Liver (tissue), 9 donors: Measurements from ENCODE around the gene SLA2. TPM values are rescaled to one million over a fixed set of nuclear protein-coding genes. Genes with fewer than 3 reads are reported as not detected.

Experiments
- DNase-seq: peaks from one replicate; pipeline ENCODE4 v3.0.0-alpha.2; 2017; ENCODE audit warnings: low spot score
- H3K27ac ChIP-seq, 2 donors: one replicate each; pipeline ENCODE4 v1.7.0; 2013; ENCODE audit warnings: inconsistent platforms in 2 of 2, low read length in 2 of 2, control low read depth in 1 of 2, low read depth in 1 of 2, mild to moderate bottlenecking in 1 of 2
- H3K27me3 ChIP-seq, 4 donors: one replicate each; pipeline versions ENCODE4 v1.6.1 to v1.7.0; 2013; ENCODE audit warnings: low read length in 3 of 4, inconsistent platforms in 1 of 4, mild to moderate bottlenecking in 1 of 4, moderate library complexity in 1 of 4; ENCODE audit not compliant: control insufficient read depth in 4 of 4, insufficient read depth in 4 of 4
- H3K36me3 ChIP-seq, 4 donors: one replicate each; pipeline versions ENCODE4 v1.6.1 to v1.7.0; 2013; ENCODE audit warnings: low read length in 3 of 4, mild to moderate bottlenecking in 3 of 4, low read depth in 1 of 4, moderate library complexity in 1 of 4; ENCODE audit not compliant: control insufficient read depth in 4 of 4, insufficient read depth in 3 of 4
- H3K4me1 ChIP-seq, 4 donors: one replicate each; pipeline versions ENCODE4 v1.6.1 to v1.7.0; 2013; ENCODE audit warnings: low read length in 3 of 4, mild to moderate bottlenecking in 3 of 4, moderate library complexity in 1 of 4; ENCODE audit not compliant: control insufficient read depth in 4 of 4, insufficient read depth in 4 of 4
- H3K4me3 ChIP-seq, 3 donors: one replicate each; pipeline versions ENCODE4 v1.6.1 to v1.7.0; 2013; ENCODE audit warnings: low read length in 3 of 3, control low read depth in 1 of 3, low read depth in 1 of 3, mild to moderate bottlenecking in 1 of 3
- H3K9ac ChIP-seq, 2 donors: one replicate each; pipeline ENCODE4 v1.7.0; 2013; ENCODE audit warnings: low read length in 2 of 2, mild to moderate bottlenecking in 2 of 2, moderate library complexity in 2 of 2, control low read depth in 1 of 2, low read depth in 1 of 2
- H3K9me3 ChIP-seq, 4 donors: one replicate each; pipeline versions ENCODE4 v1.6.1 to v1.7.0; 2013; ENCODE audit warnings: low read length in 3 of 4; ENCODE audit not compliant: control insufficient read depth in 4 of 4
- CTCF ChIP-seq: fragments of 150-350 bp; IDR thresholded peaks from 2 replicates; pipeline ENCODE4 v1.5.1; 2017; ENCODE audit warnings: improper control_type of control experiment, low read depth, low read length; ENCODE audit not compliant: missing input control
- FOXA2 ChIP-seq: IDR thresholded peaks from 2 replicates; pipeline ENCODE4 v1.6.1; 2016; ENCODE audit warnings: antibody characterized with exemption
- GABPA ChIP-seq, 2 donors: IDR thresholded peaks in 1 of 2; conservative IDR thresholded peaks in 1 of 2; 2 replicates each; pipeline ENCODE4 v1.6.1; 2016; ENCODE audit warnings: antibody characterized with exemption in 2 of 2, mild to moderate bottlenecking in 1 of 2, moderate library complexity in 1 of 2
- HNF4A ChIP-seq, 2 donors: conservative IDR thresholded peaks; 2 replicates each; pipeline ENCODE4 v1.6.1; 2016; ENCODE audit warnings: antibody characterized with exemption in 2 of 2, mild to moderate bottlenecking in 2 of 2
- HNF4G ChIP-seq: IDR thresholded peaks from 2 replicates; pipeline ENCODE4 v1.6.1; 2016; ENCODE audit warnings: antibody characterized with exemption
- NR2F2 ChIP-seq: IDR thresholded peaks from 2 replicates; pipeline ENCODE4 v1.6.1; 2016; ENCODE audit warnings: antibody characterized with exemption
- RAD21 ChIP-seq, 2 donors: IDR thresholded peaks; 2 replicates each; pipeline ENCODE4 v1.6.1; 2016; ENCODE audit warnings: antibody characterized with exemption in 2 of 2, mild to moderate bottlenecking in 2 of 2
- REST ChIP-seq: IDR thresholded peaks from 2 replicates; pipeline ENCODE4 v1.6.1; 2016; ENCODE audit warnings: antibody characterized with exemption, mild to moderate bottlenecking
- RXRA ChIP-seq, 2 donors: IDR thresholded peaks; 2 replicates each; pipeline ENCODE4 v1.6.1; 2017 to 2018; ENCODE audit warnings: antibody characterized with exemption in 2 of 2, mild to moderate bottlenecking in 1 of 2
- SP1 ChIP-seq: IDR thresholded peaks from 2 replicates; pipeline ENCODE4 v1.6.1; 2018; ENCODE audit warnings: antibody characterized with exemption, mild to moderate bottlenecking
- TAF1 ChIP-seq: conservative IDR thresholded peaks from 2 replicates; pipeline ENCODE4 v1.6.1; 2016; ENCODE audit warnings: antibody characterized with exemption, mild to moderate bottlenecking
- YY1 ChIP-seq: IDR thresholded peaks from 2 replicates; pipeline ENCODE4 v1.6.1; 2016; ENCODE audit warnings: antibody characterized with exemption, mild to moderate bottlenecking
- WGBS: extraction: QIAGEN DNeasy Blood & Tissue Kit; methylation state at CpG from one replicate; pipeline ENCODE4 v1.1.7; 2013; 5-methylcytosine and 5-hydroxymethylcytosine counted together
- polyA plus RNA-seq, 2 donors: library from polyadenylated mRNA; stranded (reverse) in 1 of 2; unstranded in 1 of 2; fragments of 200-250 nt in 1 of 2; fragments of >200 nt in 1 of 2; fragmentation: Nextera tagmentation in 1 of 2; extraction: Ambion mirVana in 1 of 2; gene quantifications; one replicate each; pipeline versions ENCODE4 v1.2.1 to v1.2.3, GENCODE V29; 2013 to 2015
- total RNA-seq, 2 donors: library from RNA; depleted of rRNA; stranded (reverse); fragments of >200 nt; gene quantifications; one replicate each; pipeline ENCODE4 v1.2.3, GENCODE V29; 2014
- TF ChIP-seq, protein P1 (sequence below): IDR thresholded peaks from 2 replicates; pipeline ENCODE4 v1.6.1; 2016; ENCODE audit warnings: antibody characterized with exemption
- donor health status: healthy.
- donor health status: healthy.
- donor health status: healthy.
- donor health status: healthy.
- donor health status: healthy.

Gene SLA2
- total and polyA plus RNA-seq, 4 donors: 0.18 to 1.6 (median 0.41) TPM

DNA sequence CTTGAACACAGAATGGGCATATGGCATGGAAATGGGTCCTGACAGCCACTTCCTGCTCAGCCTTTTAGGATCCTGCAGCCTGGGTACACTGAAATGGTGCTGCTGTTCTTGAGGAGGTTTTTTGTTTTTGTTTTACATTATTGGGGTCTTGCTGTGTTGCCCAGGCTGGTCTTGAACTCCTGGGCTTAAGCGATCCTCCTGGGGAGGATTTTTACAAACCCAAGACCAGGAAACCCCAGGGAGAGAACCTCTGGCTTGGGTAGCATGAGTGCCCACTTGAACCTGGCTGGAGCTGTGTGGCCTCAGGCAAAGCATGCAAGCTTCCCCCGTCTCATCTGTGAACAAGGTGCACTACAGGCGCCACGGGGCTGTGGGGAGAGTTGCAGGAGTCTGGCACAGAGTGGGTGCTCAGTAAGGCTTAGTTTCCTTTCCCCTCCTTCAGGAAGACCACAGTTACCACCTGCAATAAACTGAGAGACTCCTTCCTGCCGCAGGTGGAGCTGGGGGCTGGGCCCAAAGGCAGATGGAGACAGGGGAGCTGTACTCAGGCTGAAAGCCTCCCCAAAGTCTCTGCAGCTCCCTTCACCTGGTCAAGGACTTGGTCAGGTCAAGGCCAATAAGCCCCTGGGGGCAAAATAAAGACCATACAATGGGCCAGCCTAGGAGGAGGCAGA lies 1.8 kb downstream of the SLA2 start (continued):
- TF ChIP-seq REST (no peak), RXRA (IDR thresholded peaks at IDR 0.05) (no peak), HNF4G (no peak), RAD21 (IDR thresholded peaks at IDR 0.05) (no peak)
- TF ChIP-seq, protein P1, sequence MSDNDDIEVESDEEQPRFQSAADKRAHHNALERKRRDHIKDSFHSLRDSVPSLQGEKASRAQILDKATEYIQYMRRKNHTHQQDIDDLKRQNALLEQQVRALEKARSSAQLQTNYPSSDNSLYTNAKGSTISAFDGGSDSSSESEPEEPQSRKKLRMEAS: no peak

GRCh38 chr20:36642136-36642535 lies 3.9 kb downstream of the SLA2 start:
- Histone ChIP-seq H3K9ac (no peak overlapping the region), H3K4me3 (no peak overlapping the region), H3K27me3 (no peaks in the 10 kb centered on the region), H3K9me3 (no peaks in the 10 kb centered on the region), H3K27ac (no peak overlapping the region), H3K36me3 (no peaks in the 10 kb centered on the region), H3K4me1 (no peaks in the 10 kb centered on the region)
- TF ChIP-seq RAD21 (IDR thresholded peaks at IDR 0.05) (no peak), CTCF (no peak), YY1 (no peak), FOXA2 (no peak), REST (no peak), TAF1 (no peak), GABPA (IDR thresholded peaks at IDR 0.05 in 1 of 2, conservative IDR thresholded peaks at IDR 0.05 in 1 of 2) (no peak), NR2F2 (no peak), HNF4A (conservative IDR thresholded peaks at IDR 0.05) (no peak), SP1 (no peak)
- TF ChIP-seq, protein P1: no peak
- no peak for DNase-seq
- 84% methylated on average over 6 of the region's 6 CpGs for WGBS
